MM.1S (cell line): ENCODE measurements around the gene ARPC2.

Experiments used
- DNase-seq: peaks from one replicate; pipeline ENCODE4 v3.0.0-alpha.2; 2015
- H2AFZ ChIP-seq: fragments of 300-600 bp; sonication (generic); 2 replicates; pipeline ENCODE4 v1.6.0; 2016; ENCODE audit warnings: antibody characterized with exemption, low read length
- H3F3A ChIP-seq: fragments of 300-600 bp; sonication (generic); 2 replicates; pipeline ENCODE4 v1.6.1; 2016; ENCODE audit warnings: mild to moderate bottlenecking, antibody characterized with exemption, low read length, moderate library complexity, mixed read lengths; ENCODE audit not compliant: insufficient read depth
- H3K27ac ChIP-seq: fragments of 300-600 bp; sonication (generic); 2 replicates; pipeline ENCODE4 v1.5.1; 2016; ENCODE audit warnings: mild to moderate bottlenecking, low read length
- H3K27me3 ChIP-seq: fragments of 300-600 bp; sonication (generic); replicated peaks from 2 replicates; pipeline ENCODE4 v1.6.0; 2016; ENCODE audit warnings: low read length; ENCODE audit not compliant: insufficient read depth
- H3K36me3 ChIP-seq: fragments of 300-600 bp; sonication (generic); replicated peaks from 2 replicates; pipeline ENCODE4 v1.6.1; 2016; ENCODE audit warnings: mild to moderate bottlenecking, low read length, mixed read lengths; ENCODE audit not compliant: insufficient read depth
- H3K4me1 ChIP-seq: fragments of 300-600 bp; sonication (generic); 2 replicates; pipeline ENCODE4 v1.6.1; 2016; ENCODE audit warnings: low read length, mixed read lengths
- H3K4me2 ChIP-seq: fragments of 300-600 bp; sonication (generic); 2 replicates; pipeline ENCODE4 v1.6.0; 2016; ENCODE audit warnings: low read depth, low read length
- H3K4me3 ChIP-seq: fragments of 300-600 bp; sonication (generic); 2 replicates; pipeline ENCODE4 v1.5.1; 2016; ENCODE audit warnings: low read length, mixed read lengths
- H3K79me2 ChIP-seq: fragments of 300-600 bp; sonication (generic); 2 replicates; pipeline ENCODE4 v1.6.1; 2016; ENCODE audit warnings: mixed run types, low read length, mixed read lengths
- H3K9ac ChIP-seq: fragments of 300-600 bp; sonication (generic); 2 replicates; pipeline ENCODE4 v1.6.1; 2016; ENCODE audit warnings: low read length, mixed read lengths
- H3K9me2 ChIP-seq: fragments of 300-600 bp; sonication (generic); replicated peaks from 2 replicates; pipeline ENCODE4 v1.6.1; 2016; ENCODE audit warnings: mild to moderate bottlenecking, low read length, mixed read lengths; ENCODE audit not compliant: insufficient read depth
- H3K9me3 ChIP-seq: fragments of 300-600 bp; sonication (generic); replicated peaks from 2 replicates; pipeline ENCODE4 v1.6.1; 2016; ENCODE audit warnings: mild to moderate bottlenecking, low read length, mixed read lengths; ENCODE audit not compliant: insufficient read depth
- H4K20me1 ChIP-seq: fragments of 300-600 bp; sonication (generic); 2 replicates; pipeline ENCODE4 v1.6.1; 2016; ENCODE audit warnings: mild to moderate bottlenecking, low read length, moderate library complexity, mixed read lengths; ENCODE audit not compliant: insufficient read depth
- CTCF ChIP-seq: fragments of 300-600 bp; sonication (generic); IDR thresholded peaks from 2 replicates; pipeline ENCODE4 v1.5.1; 2016; ENCODE audit warnings: antibody characterized with exemption, low read length, mixed read lengths
- EZH2 ChIP-seq: fragments of 300-600 bp; sonication (generic); optimal IDR thresholded peaks from 2 replicates; pipeline ENCODE3; 2017; ENCODE audit warnings: low read depth, mild to moderate bottlenecking, antibody characterized with exemption, low read length, mixed read lengths
- EZH2phosphoT487 ChIP-seq: fragments of 300-600 bp; sonication (generic); IDR thresholded peaks from 2 replicates; pipeline ENCODE4 v1.6.1; 2018; ENCODE audit warnings: antibody characterized with exemption, low read length

The ARPC2 gene

GRCh38 chr2:218280260-218280870 is 63.4 kb downstream of the ARPC2 start:
- no peaks in the 10 kb centered on the region for H3K9me3 ChIP-seq
- H3K4me1 ChIP-seq = peaks cover 13% of the 10 kb centered on the region
- peaks cover 6% of the 10 kb centered on the region for H3F3A ChIP-seq
- H3K9me2 ChIP-seq = no peaks in the 10 kb centered on the region
- TF ChIP-seq CTCF = no peak
- TF ChIP-seq EZH2phosphoT487 = no peak
- H3K36me3 ChIP-seq = 0 out of 2 replicates have a peak, but pooled peaks cover 4% of the 10 kb centered on the region
- H2AFZ ChIP-seq = no peak overlapping the region
- H3K4me2 ChIP-seq = no peak overlapping the region
- no peak overlapping the region for H3K4me3 ChIP-seq
- H3K79me2 ChIP-seq = peaks cover 53% of the 10 kb centered on the region
- H3K27me3 ChIP-seq = no peaks in the 10 kb centered on the region
- no peaks in the 10 kb centered on the region for H4K20me1 ChIP-seq
- no peak for DNase-seq
- H3K27ac ChIP-seq = no peak overlapping the region
- no peak overlapping the region for H3K9ac ChIP-seq

DNA sequence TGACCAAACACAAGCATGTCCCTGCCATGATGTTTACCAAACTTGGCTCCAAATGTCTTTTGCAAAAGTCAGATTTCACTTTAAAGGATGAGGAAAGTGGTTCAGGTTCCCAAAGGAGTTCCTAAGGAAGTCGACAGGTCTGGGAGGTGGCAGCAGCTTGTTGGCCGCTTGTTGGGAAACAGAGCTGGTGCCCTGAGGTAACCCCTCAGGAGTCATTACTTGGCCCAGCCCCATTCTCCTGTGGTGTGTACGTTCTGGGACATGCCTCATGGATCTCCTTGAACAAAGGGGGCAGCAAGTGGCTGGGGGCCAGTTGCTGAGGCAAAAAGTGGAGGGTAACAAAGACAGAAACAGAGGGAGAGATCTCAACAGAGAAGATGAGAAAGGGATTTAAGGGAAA is 64.5 kb downstream of the ARPC2 start:
- Histone ChIP-seq H3K9me3 (no peaks in the 10 kb centered on the region), H3K36me3 (0 out of 2 replicates have a peak, but pooled peaks cover 4% of the 10 kb centered on the region), H3K27ac (no peak overlapping the region), H3K9me2 (no peaks in the 10 kb centered on the region), H4K20me1 (no peaks in the 10 kb centered on the region), H3K4me3 (no peak overlapping the region), H3K27me3 (no peaks in the 10 kb centered on the region), H3K79me2 (peaks cover 64% of the 10 kb centered on the region), H3K4me2 (no peak overlapping the region), H3F3A (peaks cover 17% of the 10 kb centered on the region), H2AFZ (no peak overlapping the region), H3K9ac (no peak overlapping the region), H3K4me1 (peaks cover 21% of the 10 kb centered on the region)
- DNase-seq = no peak
- TF ChIP-seq CTCF (no peak), EZH2 (no peak), EZH2phosphoT487 (no peak)

GRCh38 chr2:218282173-218282991 is 65.4 kb downstream of the ARPC2 start:
- Histone ChIP-seq H3K9me2 (no peaks in the 10 kb centered on the region), H3K9ac (no peak overlapping the region), H3K4me2 (no peak overlapping the region), H3K36me3 (0 out of 2 replicates have a peak, but pooled peaks cover 4% of the 10 kb centered on the region), H3K27ac (no peak overlapping the region), H3K4me1 (peaks cover 22% of the 10 kb centered on the region), H3K4me3 (no peak overlapping the region), H4K20me1 (no peaks in the 10 kb centered on the region), H3K27me3 (no peaks in the 10 kb centered on the region), H2AFZ (no peak overlapping the region), H3K9me3 (no peaks in the 10 kb centered on the region), H3F3A (peaks cover 24% of the 10 kb centered on the region), H3K79me2 (peaks cover 61% of the 10 kb centered on the region)
- TF ChIP-seq CTCF = no peak
- TF ChIP-seq EZH2phosphoT487 = no peak
- TF ChIP-seq EZH2 = no peak
- DNase-seq = no peak
